ENCODE results near the gene BLOC1S4. TPM values are rescaled to one million over a fixed set of nuclear protein-coding genes. Genes with fewer than 3 reads are reported as not detected.
A peak's percentile ranks its signal among the peaks of the same experiment; 100 is the strongest.

BLOC1S4 gene
- total RNA-seq, 1 donor from 2014 or later = 22.5 TPM

DNA sequence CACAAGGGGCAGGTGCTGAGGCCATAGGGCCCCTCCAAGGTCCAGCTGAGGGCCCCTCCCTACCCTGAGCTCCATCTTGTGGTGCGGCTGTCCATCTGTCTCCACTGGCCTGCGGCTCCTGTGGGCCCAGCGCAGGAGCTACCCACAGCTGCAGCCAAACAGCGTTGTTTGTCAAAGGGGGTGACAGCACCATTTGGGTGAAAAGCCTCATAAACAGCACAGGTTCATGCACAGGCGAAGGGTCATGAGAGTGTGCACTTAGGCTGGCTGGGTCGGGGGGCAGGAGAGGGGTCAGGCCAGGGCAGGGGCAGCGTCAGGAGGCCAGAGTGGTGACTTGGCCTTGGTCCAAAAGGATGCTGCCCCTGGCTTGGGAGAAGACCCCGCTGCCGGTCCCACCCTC is 32.3 kb downstream of the BLOC1S4 start:
- DNase-seq = no peak

GRCh38 chr4:6749340-6750171 is 33.6 kb downstream of the BLOC1S4 start:
- Mint-ChIP-seq H3K4me1 (ENCODE audit: low read depth, unreplicated experiment) (peaks cover 5% of the 10 kb centered on the region), H3K27me3 (ENCODE audit: unreplicated experiment) (no peaks in the 10 kb centered on the region), H3K9me3 (ENCODE audit: unreplicated experiment) (peaks cover 2% of the 10 kb centered on the region), H3K36me3 (ENCODE audit: unreplicated experiment) (no peaks in the 10 kb centered on the region), H3K27ac (ENCODE audit: unreplicated experiment) (no peak overlapping the region), H3K4me3 (ENCODE audit: unreplicated experiment) (no peak overlapping the region)
- TF ChIP-seq, protein P1, sequence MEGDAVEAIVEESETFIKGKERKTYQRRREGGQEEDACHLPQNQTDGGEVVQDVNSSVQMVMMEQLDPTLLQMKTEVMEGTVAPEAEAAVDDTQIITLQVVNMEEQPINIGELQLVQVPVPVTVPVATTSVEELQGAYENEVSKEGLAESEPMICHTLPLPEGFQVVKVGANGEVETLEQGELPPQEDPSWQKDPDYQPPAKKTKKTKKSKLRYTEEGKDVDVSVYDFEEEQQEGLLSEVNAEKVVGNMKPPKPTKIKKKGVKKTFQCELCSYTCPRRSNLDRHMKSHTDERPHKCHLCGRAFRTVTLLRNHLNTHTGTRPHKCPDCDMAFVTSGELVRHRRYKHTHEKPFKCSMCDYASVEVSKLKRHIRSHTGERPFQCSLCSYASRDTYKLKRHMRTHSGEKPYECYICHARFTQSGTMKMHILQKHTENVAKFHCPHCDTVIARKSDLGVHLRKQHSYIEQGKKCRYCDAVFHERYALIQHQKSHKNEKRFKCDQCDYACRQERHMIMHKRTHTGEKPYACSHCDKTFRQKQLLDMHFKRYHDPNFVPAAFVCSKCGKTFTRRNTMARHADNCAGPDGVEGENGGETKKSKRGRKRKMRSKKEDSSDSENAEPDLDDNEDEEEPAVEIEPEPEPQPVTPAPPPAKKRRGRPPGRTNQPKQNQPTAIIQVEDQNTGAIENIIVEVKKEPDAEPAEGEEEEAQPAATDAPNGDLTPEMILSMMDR (IDR thresholded peaks at IDR 0.05; ENCODE audit: partially characterized antibody, unreplicated experiment) = no peak
- no peak for DNase-seq

More for the DNA sequence above, 32.3 kb downstream of the BLOC1S4 start:
- Mint-ChIP-seq H3K9me3 (ENCODE audit: unreplicated experiment) (peaks cover 2% of the 10 kb centered on the region), H3K4me3 (ENCODE audit: unreplicated experiment) (no peak overlapping the region), H3K27ac (ENCODE audit: unreplicated experiment) (no peak overlapping the region), H3K27me3 (ENCODE audit: unreplicated experiment) (no peaks in the 10 kb centered on the region), H3K4me1 (ENCODE audit: low read depth, unreplicated experiment) (peaks cover 5% of the 10 kb centered on the region), H3K36me3 (ENCODE audit: unreplicated experiment) (no peaks in the 10 kb centered on the region)
- TF ChIP-seq, protein P1 (IDR thresholded peaks at IDR 0.05; ENCODE audit: partially characterized antibody, unreplicated experiment) = no peak

- Mint-ChIP-seq H3K36me3 (ENCODE audit: unreplicated experiment) (no peaks in the 10 kb centered on the region), H3K4me3 (ENCODE audit: unreplicated experiment) (no peak overlapping the region), H3K27me3 (ENCODE audit: unreplicated experiment) (no peaks in the 10 kb centered on the region), H3K27ac (ENCODE audit: unreplicated experiment) (no peak overlapping the region), H3K9me3 (ENCODE audit: unreplicated experiment) (peaks cover 5% of the 10 kb centered on the region), H3K4me1 (ENCODE audit: low read depth, unreplicated experiment) (peaks cover 9% of the 10 kb centered on the region)
- TF ChIP-seq, protein P1 (IDR thresholded peaks at IDR 0.05; ENCODE audit: partially characterized antibody, unreplicated experiment) = no peak
- DNase-seq = no peak
These were observed 34.6 kb downstream of the BLOC1S4 start for GRCh38 chr4:6750286-6751221.

DNA sequence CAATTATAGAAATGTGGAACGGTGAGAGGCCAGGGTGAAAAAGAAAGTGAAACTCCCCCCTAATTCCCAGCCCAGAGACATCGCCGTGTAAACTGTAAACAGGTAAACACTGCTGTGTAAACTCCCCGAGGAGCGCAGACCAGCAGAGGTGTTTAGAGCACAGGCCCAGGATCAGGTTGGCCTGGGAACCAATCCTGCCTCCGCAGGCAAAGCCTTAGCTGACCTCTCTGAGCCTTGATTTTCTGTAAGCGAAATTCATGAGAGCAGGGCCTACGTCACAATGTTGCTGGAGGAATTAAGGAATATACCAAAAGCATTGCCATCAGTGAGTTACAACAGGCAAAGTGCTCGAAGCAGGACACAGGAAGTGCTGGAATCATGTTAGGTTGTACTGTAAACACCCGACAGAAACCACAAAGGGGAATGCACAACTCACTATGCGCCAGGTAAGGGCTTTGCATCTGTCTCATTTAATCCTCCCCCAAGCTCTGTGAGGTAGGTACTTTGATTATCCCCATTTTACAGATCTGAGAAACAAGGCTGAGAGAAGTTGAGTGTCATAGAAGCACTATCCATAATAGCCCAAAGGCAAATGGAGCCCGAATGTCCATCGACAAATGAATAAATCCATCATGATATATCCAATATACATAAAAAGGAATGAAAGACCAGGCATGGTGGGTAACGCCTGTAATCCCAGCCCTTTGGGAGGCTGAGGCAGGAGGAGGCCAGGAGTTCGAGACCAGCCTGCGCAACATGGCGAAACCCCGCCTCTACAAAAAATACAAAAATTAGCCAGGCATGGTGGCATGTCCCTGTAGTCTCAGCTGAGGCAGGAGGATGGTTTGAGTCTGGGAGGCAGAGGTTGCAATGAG is 35.9 kb downstream of the BLOC1S4 start:
- no peaks in the 10 kb centered on the region for H3K27me3 Mint-ChIP-seq (ENCODE audit: unreplicated experiment)
- TF ChIP-seq, protein P1 (IDR thresholded peaks at IDR 0.05; ENCODE audit: partially characterized antibody, unreplicated experiment) = no peak
- H3K27ac Mint-ChIP-seq (ENCODE audit: unreplicated experiment) = peak overlapping the region; percentile 57
- H3K4me1 Mint-ChIP-seq (ENCODE audit: low read depth, unreplicated experiment) = peaks cover 3% of the 10 kb centered on the region
- DNase-seq = no peak
- no peak overlapping the region for H3K4me3 Mint-ChIP-seq (ENCODE audit: unreplicated experiment)
- peaks cover 5% of the 10 kb centered on the region for H3K9me3 Mint-ChIP-seq (ENCODE audit: unreplicated experiment)
- no peaks in the 10 kb centered on the region for H3K36me3 Mint-ChIP-seq (ENCODE audit: unreplicated experiment)

Data from glutamatergic neuron (in vitro differentiated cells).